SK-N-SH treated with all-trans-retinoic acid at 6 μM for 48 hours (cell line): ENCODE data around the gene TMEM231.

Source experiments
- ARNTL ChIP-seq: fragments of 450-650 bp; formaldehyde crosslinking; IDR thresholded peaks from 2 replicates; pipeline ENCODE4 v1.5.0; 2020; ENCODE audit warnings: low read depth, mild to moderate bottlenecking, moderate library complexity, borderline replicate concordance
- BACH2 ChIP-seq: fragments of 250-450 bp; sonication (Bioruptor Pico); IDR thresholded peaks from 2 replicates; pipeline ENCODE4 v1.9.0; 2021; ENCODE audit warnings: mild to moderate bottlenecking, borderline replicate concordance
- CSDC2 ChIP-seq: fragments of 250-450 bp; sonication (Bioruptor Pico); IDR thresholded peaks from 2 replicates; pipeline ENCODE4 v1.5.0; 2020; ENCODE audit warnings: mild to moderate bottlenecking, moderate library complexity
- GLIS3 ChIP-seq: fragments of 250-450 bp; sonication (Bioruptor Pico); IDR thresholded peaks from 2 replicates; pipeline ENCODE4 v1.5.0; 2020; ENCODE audit warnings: mild to moderate bottlenecking, moderate library complexity
- PPARA ChIP-seq: fragments of 250-450 bp; sonication (Bioruptor Pico); IDR thresholded peaks from 2 replicates; pipeline ENCODE4 v1.5.0; 2020; ENCODE audit warnings: mild to moderate bottlenecking, borderline replicate concordance
- RARB ChIP-seq: fragments of 250-450 bp; sonication (Bioruptor Pico); IDR thresholded peaks from 2 replicates; pipeline ENCODE4 v1.8.0; 2021; ENCODE audit warnings: mild to moderate bottlenecking, moderate library complexity
- TOX ChIP-seq: fragments of 250-450 bp; sonication (Bioruptor Pico); IDR thresholded peaks from 2 replicates; pipeline ENCODE4 v1.8.0; 2021; ENCODE audit warnings: mild to moderate bottlenecking, moderate library complexity, borderline replicate concordance
- ZFP3 ChIP-seq: fragments of 250-450 bp; sonication (Bioruptor Pico); IDR thresholded peaks from 2 replicates; pipeline ENCODE4 v1.5.0; 2020; ENCODE audit warnings: mild to moderate bottlenecking, moderate library complexity
- ZNF565 ChIP-seq: fragments of 450-650 bp; formaldehyde crosslinking; conservative IDR thresholded peaks from 2 replicates; pipeline ENCODE4 v1.5.0; 2020; ENCODE audit warnings: low read depth, mild to moderate bottlenecking, moderate library complexity
- ZNF70 ChIP-seq: fragments of 450-650 bp; formaldehyde crosslinking; IDR thresholded peaks from 2 replicates; pipeline ENCODE4 v1.5.0; 2020; ENCODE audit warnings: mild to moderate bottlenecking, moderate library complexity
- ZNF8 ChIP-seq: fragments of 450-650 bp; formaldehyde crosslinking; IDR thresholded peaks from 2 replicates; pipeline ENCODE4 v1.5.0; 2020; ENCODE audit warnings: mild to moderate bottlenecking, moderate library complexity
- TF ChIP-seq, protein P1 (sequence below): fragments of 250-450 bp; sonication (Bioruptor Pico); IDR thresholded peaks from 2 replicates; pipeline ENCODE4 v1.8.0; 2020; ENCODE audit warnings: mild to moderate bottlenecking, moderate library complexity, borderline replicate concordance
- TF ChIP-seq, protein P2 (sequence below): fragments of 250-450 bp; sonication (Bioruptor Pico); IDR thresholded peaks from 2 replicates; pipeline ENCODE4 v1.8.0; 2021; ENCODE audit warnings: low read depth, mild to moderate bottlenecking, moderate library complexity, borderline replicate concordance
- TF ChIP-seq, protein P3 (sequence below): fragments of 250-450 bp; sonication (Bioruptor Pico); IDR thresholded peaks from 2 replicates; pipeline ENCODE4 v1.5.1; 2020; ENCODE audit warnings: low read depth, mild to moderate bottlenecking, moderate library complexity

DNA sequence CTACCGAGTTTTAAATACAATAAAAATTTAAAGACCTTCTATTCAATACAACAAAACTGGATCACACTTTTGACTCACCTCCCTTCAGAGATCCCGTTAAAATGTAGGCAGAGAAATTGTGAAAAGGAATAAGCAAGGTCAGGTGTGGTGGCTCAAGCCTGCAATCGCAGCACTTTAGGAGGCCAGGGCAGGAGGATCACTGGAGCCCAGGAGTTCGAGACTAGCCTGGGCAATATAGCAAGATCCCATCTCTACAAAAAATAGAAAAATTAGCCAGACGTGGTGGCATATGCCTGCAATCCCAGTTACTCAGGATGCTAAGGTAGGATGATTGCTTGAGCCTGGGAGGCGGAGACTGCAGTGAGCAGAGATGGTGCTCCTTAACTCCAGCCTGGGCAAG is 36.9 kb downstream of the TMEM231 start:
- no peak for TF ChIP-seq ZNF8
- TF ChIP-seq ZNF70 (CRISPR knock-in tag) = no peak
- TF ChIP-seq, protein P1, sequence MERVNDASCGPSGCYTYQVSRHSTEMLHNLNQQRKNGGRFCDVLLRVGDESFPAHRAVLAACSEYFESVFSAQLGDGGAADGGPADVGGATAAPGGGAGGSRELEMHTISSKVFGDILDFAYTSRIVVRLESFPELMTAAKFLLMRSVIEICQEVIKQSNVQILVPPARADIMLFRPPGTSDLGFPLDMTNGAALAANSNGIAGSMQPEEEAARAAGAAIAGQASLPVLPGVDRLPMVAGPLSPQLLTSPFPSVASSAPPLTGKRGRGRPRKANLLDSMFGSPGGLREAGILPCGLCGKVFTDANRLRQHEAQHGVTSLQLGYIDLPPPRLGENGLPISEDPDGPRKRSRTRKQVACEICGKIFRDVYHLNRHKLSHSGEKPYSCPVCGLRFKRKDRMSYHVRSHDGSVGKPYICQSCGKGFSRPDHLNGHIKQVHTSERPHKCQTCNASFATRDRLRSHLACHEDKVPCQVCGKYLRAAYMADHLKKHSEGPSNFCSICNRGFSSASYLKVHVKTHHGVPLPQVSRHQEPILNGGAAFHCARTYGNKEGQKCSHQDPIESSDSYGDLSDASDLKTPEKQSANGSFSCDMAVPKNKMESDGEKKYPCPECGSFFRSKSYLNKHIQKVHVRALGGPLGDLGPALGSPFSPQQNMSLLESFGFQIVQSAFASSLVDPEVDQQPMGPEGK (CRISPR knock-in tag) = no peak
- TF ChIP-seq, protein P2, sequence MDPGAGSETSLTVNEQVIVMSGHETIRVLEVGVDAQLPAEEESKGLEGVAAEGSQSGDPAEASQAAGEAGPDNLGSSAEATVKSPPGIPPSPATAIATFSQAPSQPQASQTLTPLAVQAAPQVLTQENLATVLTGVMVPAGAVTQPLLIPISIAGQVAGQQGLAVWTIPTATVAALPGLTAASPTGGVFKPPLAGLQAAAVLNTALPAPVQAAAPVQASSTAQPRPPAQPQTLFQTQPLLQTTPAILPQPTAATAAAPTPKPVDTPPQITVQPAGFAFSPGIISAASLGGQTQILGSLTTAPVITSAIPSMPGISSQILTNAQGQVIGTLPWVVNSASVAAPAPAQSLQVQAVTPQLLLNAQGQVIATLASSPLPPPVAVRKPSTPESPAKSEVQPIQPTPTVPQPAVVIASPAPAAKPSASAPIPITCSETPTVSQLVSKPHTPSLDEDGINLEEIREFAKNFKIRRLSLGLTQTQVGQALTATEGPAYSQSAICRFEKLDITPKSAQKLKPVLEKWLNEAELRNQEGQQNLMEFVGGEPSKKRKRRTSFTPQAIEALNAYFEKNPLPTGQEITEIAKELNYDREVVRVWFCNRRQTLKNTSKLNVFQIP = no peak
- TF ChIP-seq RARB = no peak
- no peak for TF ChIP-seq BACH2 (CRISPR knock-in tag)
- no peak for TF ChIP-seq GLIS3
- no peak for TF ChIP-seq TOX
- TF ChIP-seq CSDC2 (CRISPR knock-in tag) = no peak
- TF ChIP-seq ZFP3 (CRISPR knock-in tag) = no peak
- TF ChIP-seq, protein P3, sequence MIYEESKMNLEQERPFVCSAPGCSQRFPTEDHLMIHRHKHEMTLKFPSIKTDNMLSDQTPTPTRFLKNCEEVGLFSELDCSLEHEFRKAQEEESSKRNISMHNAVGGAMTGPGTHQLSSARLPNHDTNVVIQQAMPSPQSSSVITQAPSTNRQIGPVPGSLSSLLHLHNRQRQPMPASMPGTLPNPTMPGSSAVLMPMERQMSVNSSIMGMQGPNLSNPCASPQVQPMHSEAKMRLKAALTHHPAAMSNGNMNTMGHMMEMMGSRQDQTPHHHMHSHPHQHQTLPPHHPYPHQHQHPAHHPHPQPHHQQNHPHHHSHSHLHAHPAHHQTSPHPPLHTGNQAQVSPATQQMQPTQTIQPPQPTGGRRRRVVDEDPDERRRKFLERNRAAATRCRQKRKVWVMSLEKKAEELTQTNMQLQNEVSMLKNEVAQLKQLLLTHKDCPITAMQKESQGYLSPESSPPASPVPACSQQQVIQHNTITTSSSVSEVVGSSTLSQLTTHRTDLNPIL = no peak
- no peak for TF ChIP-seq ARNTL (CRISPR knock-in tag)
- no peak for TF ChIP-seq PPARA (CRISPR knock-in tag)
- no peak for TF ChIP-seq ZNF565 (CRISPR knock-in tag)
